OCI-LY3 (cell line): ENCODE measurements around the gene RAD51.

Experiments used
- CTCF ChIP-seq: fragments of 200-600, 300-600 bp; sonication (generic); IDR thresholded peaks from 2 replicates; pipeline ENCODE4 v1.5.1; 2014; ENCODE audit warnings: antibody characterized with exemption, low read length, low read depth
- EZH2phosphoT487 ChIP-seq: fragments of 200-600 bp; shearing (Covaris generic); IDR thresholded peaks from 2 replicates; pipeline ENCODE4 v1.6.1; 2018; ENCODE audit warnings: antibody characterized with exemption, mixed run types, low read depth

GRCh38 chr15:40754883-40755811, 60.2 kb downstream of the RAD51 start, which contains the start of gene RMDN3:
- TF ChIP-seq CTCF (no peak), EZH2phosphoT487 (no peak)
